Activated gamma-delta T cell treated with anti-CD3 and anti-CD28 coated beads, Interleukin-2, amount 50 U/mL, for 16 hours (primary cell): Measurements from ENCODE around the gene MUC20.

Experiments
- DNase-seq: peaks from one replicate; pipeline ENCODE4 v3.0.0-alpha.2; 2020; ENCODE audit warnings: low read depth

MUC20 gene

DNA sequence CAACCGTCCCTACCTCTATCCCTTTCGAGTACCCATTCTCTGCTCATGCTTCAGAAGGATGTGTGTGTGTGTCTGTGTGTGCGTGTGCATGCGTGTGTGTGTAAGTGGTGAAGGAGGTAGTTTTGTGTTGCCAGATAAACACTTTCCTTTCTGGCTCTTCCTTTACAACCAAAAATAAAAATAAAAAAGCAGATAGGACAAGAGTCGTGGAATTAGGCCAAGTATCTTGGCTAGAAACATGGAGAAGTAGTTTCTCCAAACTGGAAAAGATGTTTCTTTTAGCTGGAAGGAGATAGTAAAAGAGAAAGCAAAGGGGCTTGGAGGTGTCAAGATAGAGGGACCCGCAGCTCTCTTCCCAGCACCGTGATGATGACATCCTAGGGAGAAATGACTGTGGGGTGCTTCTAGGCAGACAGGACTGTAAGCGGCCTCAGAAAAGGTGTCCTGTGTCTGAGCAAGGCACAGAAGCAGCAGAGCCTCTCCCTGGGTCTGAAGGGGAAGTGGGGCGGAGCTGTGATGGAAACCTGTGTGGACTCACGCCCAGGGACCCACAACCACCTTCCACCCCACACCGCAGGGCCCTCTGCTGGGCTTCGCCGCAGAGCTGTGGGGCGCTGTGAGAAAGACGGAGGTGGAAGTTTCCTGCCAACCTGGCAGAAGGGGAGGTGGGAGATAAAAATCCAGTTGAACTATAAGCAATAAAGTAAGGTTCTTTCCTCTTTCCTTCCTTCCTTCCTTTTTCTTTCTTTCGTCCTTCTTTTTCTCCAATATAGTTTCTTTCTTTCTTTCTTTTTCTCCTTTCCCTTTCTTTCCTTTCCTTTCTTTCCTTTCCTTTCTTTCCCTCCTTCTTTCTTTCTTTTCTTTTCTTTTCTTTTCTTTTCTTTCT is 35.3 kb downstream of the MUC20 start:
- no peak for DNase-seq

DNA sequence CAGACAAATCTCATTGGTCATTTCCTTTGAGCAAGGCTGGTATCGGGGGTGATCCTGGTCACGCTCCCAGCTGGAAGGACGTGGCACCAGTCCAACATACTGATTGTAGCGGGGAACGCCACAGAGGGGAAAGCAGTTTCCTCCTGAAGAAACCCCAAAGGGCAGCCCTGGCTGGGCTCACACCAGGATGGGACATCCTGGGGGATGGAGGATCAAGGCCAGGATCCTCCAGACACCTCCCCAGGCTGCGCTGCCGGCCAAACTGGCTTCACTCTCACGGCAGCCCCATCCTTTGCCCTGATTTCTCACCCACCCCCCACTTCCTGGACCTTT is 36.6 kb downstream of the MUC20 start:
- no peak for DNase-seq

GRCh38 chr3:195757827-195758226 is 37.0 kb downstream of the MUC20 start:
- DNase-seq = no peak

GRCh38 chr3:195758721-195759353 is 38.1 kb downstream of the MUC20 start:
- no peak for DNase-seq

DNA sequence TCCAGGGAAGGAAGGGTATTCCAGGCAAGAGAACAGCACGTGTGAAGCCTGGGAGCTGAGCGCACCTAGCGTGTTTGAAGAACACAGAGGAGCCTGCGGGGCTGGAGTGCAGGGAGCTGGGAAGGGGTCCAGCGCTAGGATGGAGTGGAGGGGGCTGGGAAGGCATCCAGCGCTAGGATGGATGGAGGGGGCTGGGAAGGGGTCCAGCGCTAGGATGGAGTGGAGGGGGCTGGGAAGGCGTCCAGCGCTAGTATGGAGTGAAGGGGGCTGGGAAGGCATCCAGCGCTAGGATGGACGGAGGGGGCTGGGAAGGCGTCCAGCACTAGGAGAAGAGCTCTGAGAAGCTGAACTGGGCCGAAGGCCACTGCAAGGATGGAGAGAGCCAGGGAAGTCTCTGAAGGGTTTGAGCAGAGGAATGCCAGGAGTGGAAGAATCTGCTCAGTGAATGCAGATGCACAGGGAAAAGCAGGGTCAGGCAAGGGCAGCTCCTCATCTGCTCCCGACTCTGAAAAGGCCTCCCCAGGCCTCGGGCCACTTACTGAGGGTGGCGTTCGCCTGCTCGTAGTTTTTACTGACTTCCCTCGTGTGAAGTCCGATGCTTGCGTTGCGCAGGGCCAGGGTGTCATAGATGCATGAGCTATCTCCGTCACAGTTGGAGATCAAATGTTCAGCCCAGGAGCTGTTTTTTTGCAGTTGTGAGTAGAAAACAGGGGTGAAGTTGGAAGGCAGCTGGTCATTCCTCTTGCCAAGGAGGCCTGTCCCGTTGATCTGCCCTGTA is 39.8 kb downstream of the MUC20 start:
- DNase-seq = no peak

GRCh38 chr3:195761123-195761566 is 40.4 kb downstream of the MUC20 start:
- DNase-seq = no peak

GRCh38 chr3:195761567-195762248 is 40.9 kb downstream of the MUC20 start:
- no peak for DNase-seq

- DNase-seq = no peak
These were observed 41.4 kb downstream of the MUC20 start for GRCh38 chr3:195762249-195762585.

DNA sequence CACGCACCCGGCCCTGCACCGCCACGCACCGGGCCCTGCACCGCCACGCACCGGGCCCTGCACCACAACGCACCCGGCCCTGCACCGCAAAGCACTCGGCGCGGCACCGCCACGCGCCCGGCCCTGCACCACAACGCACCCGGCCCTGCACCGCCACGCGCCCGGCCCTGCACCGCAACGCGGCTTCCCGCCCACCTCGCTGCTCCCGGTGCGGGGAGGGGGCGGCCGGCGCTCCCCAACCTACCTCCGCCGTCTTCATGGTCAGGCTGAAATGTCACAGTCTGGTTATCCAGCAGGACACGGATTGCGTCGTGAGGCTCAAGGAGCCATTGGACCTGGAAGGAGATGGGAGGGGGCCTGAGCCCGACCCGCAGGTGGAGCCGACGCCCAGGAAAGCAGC is 41.8 kb downstream of the MUC20 start:
- no peak for DNase-seq

DNA sequence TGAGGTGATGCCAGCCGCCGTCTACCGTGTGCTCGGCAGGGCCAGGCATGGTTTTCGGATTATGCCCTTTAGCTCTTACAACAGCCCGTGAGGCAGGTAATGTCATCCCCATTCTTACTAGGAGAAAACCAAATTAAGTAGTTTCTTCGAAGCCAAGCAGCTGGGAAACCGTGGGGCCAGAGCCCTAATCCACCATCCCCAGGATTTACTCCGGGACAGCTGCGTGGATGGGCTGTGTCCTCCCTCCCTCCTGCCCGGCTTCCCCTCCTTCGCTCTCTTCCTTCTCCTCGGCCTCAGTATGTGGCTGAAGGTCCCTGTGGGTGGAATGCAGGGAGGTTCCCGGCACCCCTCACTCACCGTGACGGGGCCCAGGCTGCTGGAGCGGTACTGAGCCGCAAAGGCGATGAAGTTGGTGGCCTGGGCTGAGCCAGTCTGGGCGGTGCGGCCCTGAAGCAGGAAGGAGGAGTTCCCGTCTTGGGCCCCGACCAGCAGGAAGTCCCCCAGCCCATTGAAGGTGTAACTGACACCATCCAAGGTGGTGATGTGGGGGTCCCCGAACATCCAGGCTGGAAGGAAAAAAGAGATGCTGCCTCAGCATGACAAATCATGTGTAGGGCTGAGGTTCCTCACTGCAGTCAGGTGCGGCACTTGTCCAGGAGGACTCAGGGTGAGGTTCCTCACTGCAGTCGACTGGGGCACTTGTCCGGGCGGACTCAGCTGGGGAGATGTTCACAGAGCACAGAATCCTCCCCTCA is 42.5 kb downstream of the MUC20 start:
- no peak for DNase-seq

GRCh38 chr3:195763843-195764825 is 43.4 kb downstream of the MUC20 start:
- DNase-seq = no peak

DNA sequence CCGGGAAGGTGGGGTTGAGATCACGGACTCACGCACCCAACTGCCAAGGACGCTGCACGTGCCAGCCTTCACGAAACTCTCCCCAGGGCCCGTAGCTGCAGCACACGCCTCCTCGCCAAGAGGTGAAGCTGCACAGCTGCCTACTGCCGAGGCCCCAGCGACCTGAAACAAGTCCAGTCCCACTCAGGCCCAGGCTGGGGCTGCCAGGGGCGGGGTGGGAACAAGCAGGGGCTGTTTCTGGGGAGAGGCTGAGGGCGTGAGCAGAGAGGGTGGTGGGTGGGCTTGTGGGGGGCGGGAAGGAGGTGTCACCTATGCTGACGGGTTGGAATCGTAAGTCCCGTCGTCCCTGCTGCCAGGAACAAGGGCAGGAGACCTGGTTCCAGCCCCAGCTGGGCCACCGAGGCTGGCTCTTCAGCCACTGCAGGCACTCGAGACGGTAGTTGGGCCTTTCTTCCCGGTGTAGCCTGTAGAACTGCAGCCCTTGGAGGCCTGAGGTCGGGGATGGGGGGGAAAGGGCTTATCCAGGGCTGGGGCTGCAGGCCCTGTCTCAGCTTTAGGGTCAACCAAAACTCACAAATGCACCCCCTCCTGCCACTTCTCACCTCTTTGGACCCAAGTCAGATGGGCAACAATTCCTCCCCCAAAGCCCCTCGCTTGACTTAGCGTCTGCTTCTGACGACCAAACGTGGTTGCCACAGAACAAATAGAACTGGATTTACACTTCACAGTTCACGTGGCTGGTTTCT is 44.4 kb downstream of the MUC20 start:
- DNase-seq = no peak

GRCh38 chr3:195766671-195767070 is 45.9 kb downstream of the MUC20 start:
- DNase-seq = no peak

DNA sequence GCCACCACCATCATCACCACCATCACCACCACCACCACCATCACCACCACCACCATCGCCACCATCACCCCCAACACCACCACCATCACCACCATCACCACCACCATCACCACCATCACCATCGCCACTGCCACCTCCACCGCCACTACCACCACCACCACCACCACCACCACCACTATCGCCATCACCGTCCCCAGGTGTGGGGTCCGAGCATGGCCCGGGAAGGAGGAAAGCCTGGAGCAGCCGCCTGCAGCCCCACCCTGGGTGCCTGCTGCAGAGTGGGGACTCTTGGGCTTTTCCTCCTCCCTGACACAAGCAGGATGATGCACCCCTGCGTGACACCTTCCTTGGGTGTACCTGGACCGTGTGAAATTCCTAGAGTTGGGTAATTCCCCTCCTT is 47.0 kb downstream of the MUC20 start:
- DNase-seq = no peak

DNA sequence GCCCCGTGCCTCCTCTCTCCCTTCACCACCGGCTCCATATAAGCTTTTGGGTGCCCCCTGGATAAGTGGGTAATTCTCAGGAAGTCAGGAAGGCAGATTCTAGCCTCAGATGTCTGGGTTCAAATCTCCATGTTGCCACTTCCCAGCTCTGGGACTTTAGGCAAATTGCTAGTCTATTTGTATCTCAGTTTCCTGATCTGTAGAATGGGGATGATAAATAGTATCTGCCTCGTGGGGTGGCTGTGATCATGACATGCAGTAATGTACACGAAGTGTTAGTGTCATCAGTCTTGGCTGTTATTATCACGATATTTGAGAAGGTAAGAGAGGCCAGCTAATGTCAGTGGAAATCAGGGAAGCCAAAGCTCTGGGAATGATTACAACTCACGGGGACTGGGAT is 47.6 kb downstream of the MUC20 start:
- no peak for DNase-seq

DNA sequence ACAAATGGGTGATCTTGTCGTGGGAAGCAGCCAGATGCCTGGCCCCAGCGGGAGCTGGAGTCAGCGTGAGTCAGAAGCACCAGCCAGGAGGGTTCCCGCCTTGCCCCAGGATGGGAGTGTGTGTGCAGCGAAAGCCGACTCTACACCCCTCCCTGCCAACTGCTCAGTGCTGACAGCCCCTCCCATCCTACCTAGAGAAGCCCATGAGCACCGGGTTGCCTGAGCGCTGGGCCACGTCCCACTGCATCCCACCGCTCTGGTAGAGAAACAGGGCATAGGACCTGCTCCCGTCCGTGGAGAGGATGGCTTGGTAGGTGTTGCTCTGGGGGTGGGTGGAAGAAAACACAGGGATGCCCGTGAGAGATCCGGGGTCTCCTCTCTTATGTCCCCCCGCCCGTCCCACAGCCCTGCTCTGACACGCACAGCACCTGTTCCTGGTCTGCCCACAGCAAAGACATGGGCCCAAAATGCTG is 48.1 kb downstream of the MUC20 start:
- no peak for DNase-seq

DNA sequence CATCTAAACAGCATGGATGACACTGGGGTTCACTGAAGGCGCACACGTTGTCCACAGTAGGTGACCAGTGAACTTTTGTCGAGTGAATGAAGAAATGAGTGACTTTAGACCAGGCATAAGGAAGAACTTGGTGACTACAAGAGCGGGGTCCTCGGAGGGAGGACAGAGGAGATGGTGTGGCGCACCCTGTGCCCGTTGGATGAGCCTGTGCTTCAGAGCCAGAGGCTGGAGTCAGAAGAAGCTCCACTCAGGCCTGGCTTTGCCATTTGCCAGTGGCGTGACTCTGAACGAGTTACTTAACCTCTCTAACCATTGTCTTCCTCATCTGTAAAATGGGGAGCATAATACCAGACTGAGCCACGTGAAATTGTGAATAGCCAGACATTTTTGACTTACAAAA is 48.8 kb downstream of the MUC20 start:
- no peak for DNase-seq

- no peak for DNase-seq
These were observed 49.5 kb downstream of the MUC20 start for GRCh38 chr3:195770081-195770840.
